ENCODE results near the gene PARP4.
A peak's percentile ranks its signal among the peaks of the same experiment; 100 is the strongest.

GRCh38 chr13:24540236-24541126 is 27.9 kb upstream of the PARP4 start:
- TF ChIP-seq CTCF (IDR thresholded peaks at IDR 0.05; ENCODE audit: extremely low read depth in 1 of 2, insufficient read depth in 1 of 2, low read depth in 1 of 2, low read length in 2 of 2) (peak; percentile 48 to 66), JUN (IDR thresholded peaks at IDR 0.05; ENCODE audit: borderline replicate concordance, insufficient read depth, insufficient read length, low read depth) (no peak), POLR2A (IDR thresholded peaks at IDR 0.05; ENCODE audit: low read depth, low read length) (no peak)

Data from endothelial cell of umbilical vein (primary cell).